ENCODE results near the gene NAGA.
"Not testable (repeated sequence)": the region's sequence is repeated elsewhere in the genome, so short reads cannot be mapped to it uniquely, and the experiment has no call there.

The NAGA gene
- 28.1 to 41.3 reads per million in 2 experiments for total RNA-seq

DNA sequence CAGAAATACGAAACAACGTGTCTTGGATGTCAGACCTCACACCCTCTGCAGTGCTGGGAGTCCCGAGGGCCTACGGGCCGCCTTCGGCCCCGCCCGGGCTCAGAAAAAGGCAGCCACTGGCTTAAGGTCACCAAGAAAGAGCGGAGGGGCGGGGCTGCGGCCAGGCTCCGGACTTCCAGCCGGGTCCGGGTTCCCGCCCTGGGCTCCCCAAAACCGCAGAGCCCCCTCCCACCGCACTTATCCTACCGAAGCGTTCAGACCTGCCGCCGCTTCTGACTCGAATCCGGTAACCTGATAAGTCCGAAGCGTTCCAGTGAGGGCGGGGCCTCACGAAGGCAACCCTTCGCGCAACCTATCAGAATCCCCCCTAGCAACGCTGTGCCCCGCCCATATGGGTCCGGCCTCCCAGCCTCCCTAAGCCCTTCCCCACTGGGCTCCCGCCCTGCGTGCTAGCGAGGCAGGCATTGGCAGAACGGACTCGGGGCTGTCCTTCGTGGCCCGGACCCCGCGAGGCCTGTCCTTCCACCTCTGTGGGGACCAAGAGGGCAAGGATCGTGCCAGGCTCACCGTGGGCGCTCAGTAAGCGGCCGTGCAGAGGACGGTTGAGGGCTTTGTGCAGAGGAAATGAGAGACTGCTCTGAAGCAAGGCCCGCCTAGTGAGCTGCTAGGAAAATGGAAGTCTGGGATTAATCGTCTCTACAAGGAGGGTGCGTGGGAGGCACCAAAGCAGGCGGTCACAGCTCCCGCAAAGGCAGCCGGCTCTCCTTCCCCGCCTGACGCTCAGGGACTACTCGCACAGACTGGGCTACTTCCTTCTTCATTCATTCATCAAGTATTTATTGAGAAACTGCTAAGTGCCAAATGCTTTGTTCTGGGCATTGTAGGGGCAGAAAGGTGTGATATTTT, at the start of gene NAGA:
Gene NAGA (minus strand): TSS at position 296 of the 906 bp plus-strand sequence. CDS start 515 bp downstream, outside the sequence.
- peak; percentile 88 for DNase-seq (ENCODE audit: low read depth)

DNA sequence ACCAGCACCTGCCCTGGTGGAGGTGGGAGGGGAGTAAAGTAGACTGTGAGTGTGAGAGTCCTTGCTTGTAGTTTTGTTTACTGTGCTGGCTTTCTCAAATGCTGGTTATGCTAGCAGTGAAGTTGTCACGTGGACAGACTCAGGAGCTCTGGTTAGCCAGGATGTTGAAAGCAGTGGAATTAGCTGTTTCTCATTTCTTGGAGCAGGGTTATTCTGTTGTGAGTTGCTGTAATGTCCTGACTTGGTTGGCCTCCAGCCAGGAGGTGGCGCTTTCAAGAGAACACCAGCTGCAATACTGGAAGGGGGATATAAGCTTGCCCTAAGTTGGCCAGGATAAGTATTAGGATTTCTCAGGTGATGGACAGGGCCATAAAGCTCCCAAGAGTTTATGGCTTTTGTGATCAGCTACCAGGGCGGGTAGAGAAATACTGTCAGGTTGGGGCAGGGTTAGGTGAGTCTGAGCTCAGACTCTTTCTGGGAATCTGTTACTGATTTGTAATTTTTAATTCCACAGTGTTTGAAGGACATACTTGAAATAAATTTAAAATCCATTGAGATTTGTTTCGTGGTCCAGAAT, 46.3 kb upstream of the NAGA start:
- DNase-seq (ENCODE audit: low read depth): no peak

DNA sequence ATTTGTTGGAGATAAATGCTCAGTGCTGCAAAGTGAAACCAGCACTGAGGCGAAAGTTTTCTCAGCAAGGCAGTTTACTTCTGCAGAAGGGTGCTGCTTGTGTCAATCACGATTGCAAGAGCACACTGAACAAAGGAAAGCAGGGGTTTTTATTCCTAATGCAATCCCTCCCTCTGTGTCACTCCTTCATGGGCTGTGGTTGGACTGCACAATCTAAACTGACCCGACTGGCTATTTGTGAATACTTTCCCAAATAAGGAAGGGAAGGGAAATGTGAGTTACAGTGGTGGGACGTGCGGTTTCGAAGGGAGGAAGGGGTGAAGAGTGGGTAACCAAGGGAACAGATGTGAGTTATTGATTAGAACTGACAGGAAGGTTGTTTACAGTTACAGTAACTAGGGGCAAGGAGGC, 44.8 kb upstream of the NAGA start:
- DNase-seq (ENCODE audit: low read depth): not testable (repeated sequence)

DNA sequence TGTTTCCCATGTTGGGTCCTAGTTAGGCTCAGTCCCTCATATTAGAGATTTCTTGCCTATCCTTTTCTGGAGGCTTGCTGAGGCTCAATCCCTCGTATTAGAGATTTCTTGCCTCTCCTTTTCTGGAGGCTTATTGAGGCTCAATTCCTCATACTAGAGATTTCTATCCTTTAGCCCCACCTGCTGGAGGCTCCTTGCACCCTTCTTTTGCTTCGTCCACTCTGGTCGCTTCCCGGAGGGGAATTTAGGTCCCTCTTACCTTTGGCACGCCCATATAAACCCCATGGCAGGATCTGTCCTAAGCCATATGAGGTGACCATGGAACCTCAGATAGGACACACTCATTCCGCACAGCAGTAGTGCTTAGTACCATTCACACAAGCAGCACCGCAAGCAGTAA, 44.1 kb upstream of the NAGA start:
- DNase-seq (ENCODE audit: low read depth): no peak

DNA sequence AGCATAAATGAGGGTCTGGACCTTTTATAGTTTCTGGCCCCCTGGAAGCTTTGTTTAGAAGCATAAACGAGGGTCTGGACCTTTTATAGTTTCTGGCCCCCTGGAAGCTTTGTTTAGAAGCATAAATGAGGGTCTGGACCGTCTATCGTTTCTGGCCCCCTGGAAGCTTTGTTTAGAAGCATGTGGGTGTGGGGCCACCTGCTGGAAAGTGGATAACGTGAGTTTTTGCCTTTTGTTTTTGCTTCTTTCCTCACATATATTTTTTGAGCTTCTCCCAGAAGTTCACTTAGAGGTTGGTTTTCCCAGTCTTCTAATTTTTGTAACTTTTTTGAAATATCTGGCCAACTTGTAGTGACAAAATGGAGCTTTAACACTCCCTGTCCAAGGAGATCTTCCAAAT, 42.2 kb upstream of the NAGA start:
- not testable (repeated sequence) for DNase-seq (ENCODE audit: low read depth)

DNA sequence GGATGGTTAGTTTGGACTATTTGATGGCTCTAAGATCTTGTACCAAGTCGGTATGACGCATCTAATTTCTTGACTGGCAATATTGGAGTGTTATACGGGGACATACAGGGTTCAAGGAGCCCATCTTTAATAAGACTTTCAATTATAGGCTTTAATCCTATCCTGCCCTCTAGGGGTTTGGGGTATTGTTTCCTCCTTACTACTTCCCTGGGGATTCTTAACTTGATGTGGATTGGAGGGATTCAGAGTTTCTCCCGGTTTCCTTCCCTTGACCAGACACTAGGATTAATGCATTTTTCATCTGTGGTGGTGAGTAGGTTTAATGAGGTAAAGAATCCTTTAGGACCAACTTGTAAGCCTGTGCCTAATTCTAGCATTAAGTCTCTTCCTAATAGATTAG, 41.2 kb upstream of the NAGA start:
- no peak for DNase-seq (ENCODE audit: low read depth)

DNA sequence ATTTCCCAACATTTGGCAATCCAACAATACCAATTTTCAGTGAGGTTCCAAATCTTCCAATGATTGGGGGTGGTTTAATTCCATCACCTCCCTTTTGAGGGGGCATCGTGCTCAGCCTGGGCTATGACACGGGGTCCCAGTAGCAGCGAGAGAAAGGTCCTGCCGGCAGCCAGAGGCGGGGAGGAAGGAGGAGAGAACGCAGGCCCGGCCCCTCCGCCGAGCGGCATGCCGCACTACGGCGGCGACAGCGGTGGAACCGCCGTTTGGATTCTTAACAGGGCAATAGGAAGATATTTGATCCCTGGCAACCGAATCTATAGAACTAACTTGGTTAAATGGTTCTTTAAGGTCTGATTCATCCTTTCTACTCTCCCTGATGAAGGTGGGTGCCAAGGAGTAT, 38.2 kb upstream of the NAGA start:
- DNase-seq (ENCODE audit: low read depth): no peak

DNA sequence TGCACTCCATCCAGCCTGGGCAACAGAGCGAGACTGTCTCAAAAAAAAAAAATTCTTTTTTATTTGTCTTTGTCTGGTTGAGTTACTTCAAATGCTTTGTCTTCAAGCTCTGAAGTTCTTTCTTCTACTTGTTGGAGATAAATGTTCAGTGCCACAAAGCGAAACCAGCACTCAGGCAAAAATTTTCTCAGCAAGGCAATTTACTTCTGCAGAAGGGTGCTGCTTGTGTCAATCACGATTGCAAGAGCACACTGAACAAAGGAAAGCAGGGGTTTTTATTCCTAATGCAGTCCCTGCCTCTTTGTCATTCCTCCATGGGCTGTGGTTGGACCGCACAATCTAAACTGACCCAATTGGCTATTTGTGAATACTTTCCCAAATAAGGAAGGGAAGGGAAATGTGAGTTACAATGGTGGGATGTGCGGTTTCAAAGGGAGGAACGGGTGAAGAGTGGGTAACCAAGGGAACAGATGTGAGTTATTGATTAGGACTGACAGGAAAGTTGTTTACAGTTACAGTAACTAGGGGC, 33.8 kb upstream of the NAGA start:
- DNase-seq (ENCODE audit: low read depth): not testable (repeated sequence)

DNA sequence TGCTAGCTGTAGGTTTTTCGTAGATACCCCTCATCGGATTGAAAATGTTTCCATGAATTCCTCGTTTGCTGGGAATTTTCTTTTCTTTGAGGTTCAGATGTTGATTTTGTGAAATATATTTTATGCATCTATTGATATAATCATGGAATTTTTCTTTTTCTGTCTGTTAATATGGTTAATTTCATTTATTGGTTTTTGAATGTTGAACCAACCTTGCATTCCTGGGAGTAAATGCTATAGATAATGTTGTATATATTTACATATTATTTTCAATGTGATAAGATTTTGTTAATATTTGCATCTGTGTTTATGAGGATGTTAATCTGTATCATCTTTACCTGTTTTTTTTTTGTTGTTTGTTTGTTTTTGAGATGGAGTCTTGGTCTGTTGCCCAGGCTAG, 30.6 kb upstream of the NAGA start:
- DNase-seq (ENCODE audit: low read depth): no peak

DNA sequence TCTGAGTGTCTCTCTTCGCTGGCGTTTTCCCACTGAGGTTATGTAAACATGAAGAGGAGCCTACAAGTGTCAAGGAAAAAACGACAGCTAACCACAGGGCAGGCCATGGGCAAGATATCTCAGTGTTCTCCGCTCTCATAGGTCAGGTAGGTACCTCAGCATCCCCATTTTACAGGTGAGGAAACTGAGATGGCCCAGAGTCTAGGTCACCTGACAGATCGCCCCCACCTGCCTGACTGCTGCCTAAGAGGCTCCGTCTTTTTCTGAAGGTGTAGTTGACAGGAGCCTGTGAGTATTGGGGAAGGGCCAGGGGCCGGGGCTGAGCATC, 20.8 kb upstream of the NAGA start:
- no peak for DNase-seq (ENCODE audit: low read depth)

DNA sequence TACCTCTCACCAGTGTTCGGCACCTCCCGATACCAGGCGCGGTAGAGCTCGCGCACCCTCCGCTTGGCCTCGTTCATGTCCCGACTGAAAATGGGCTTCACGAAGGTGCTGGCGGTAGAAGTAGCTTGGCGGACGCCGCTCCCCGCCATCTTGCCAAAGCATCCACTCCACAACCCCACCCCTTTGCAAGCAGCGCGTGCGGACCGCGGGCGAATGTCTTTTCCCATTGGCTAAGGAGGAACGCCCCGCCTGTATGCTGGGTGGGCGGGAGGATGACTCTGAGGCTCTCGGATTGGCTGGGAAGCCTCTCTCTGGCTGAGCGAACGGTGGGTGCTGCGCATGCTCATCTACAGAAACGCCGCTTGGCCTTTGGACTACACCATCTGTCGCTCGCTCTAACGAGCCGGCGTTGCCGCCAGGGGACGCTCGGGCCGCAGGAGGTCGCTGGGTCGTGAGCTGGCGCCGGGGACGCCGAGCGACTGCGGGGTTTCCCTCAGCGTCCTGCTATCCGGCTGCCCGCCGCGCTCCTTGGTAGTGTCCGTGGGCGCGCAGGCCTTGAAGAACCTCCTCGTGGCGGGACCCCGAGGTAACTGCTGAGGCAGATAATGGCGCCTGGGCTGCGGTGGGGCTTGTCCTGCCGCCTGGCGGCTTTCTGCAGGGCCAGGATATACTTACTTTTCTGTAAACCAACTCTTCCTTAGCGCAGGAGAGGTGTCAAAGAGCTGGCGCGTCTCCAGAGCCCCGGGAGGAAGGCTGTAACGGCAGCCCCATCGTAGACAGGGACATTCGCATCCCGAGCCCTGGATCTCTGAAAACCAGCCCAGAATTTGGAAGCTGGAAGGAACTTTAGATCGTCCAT, 20.2 kb upstream of the NAGA start, which contains the start of gene NDUFA6:
Gene NDUFA6 (minus strand): TSS at position 177 of the 859 bp plus-strand sequence. CDS start 28 bp downstream, at position 149.
- peak; percentile 98 for DNase-seq (ENCODE audit: low read depth)

DNA sequence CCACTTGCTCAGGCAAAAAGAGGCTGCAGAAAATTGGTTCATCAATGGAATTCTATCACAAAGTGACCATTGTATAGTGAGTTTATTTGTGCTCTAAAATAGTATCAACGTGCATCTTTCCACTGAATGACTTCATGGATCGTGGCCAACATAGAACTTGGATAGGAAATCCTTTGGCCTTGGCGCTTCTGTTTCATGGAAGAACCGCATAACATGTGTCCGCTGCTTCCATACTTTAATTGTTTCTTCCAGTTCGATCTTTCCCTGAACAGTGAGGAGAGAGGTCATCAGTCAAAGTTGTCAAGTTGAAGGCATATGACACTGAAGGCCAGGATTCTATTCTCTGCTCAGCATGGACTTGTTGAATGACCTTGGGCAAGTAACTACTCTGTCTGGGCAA, 15.4 kb upstream of the NAGA start:
- DNase-seq (ENCODE audit: low read depth): no peak

DNA sequence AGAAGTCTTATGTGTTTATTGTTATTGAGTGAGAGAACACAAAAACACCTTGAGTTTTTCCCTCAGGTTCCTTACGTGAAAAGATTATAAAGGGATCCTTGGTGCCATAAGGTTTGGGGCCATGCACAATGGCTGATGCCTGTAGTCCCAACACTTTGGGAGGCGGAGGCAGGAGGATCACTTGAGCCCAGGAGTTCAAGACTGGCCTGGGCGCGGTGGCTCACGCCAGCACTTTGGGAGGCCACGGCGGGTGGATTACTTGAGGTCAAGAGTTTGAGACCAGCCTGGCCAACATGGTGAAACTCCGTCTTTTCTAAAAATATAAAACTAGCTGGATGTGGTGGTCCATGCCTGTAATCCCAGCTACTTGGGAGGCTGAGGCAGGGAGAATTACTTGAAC, 14.3 kb upstream of the NAGA start:
- no peak for DNase-seq (ENCODE audit: low read depth)

DNA sequence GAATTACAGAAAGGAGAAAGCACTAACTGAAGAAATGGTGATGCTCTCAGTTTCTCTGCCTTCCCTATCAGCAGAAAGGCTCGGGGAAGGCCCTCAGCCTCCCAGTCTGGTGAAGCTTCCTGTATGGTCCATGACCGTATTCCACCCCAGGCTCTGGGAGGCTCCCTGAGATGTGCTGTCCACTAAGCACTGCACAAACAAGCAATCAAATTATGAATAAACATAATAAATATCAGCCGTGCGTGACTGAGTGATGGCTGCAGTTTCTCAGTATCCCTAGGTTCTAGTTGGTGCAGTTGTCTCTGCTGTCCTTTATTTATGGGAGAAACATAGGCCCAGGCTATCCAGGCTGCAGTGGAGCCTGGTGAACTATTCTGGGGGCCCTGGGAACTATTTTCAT, 12.5 kb upstream of the NAGA start:
- no peak for DNase-seq (ENCODE audit: low read depth)

DNA sequence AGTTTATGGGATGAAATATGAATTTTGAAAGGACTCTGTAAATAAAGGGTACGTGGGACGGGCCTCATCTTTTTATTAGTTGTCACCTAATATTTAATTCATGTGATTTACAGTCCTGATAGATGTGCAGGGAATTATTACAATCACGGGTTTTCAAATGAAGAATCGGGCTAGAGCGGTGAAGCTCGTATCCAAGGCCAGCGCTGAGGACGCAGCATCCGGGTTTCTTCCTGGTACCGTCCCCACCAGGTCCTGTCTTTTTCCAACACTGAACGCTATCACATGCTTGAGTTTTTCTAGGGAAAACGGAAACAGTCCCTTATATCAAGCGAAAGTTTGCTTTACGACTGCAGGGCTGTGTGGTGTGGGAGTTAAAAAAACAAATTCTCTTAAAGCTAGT, 9.7 kb upstream of the NAGA start:
- DNase-seq (ENCODE audit: low read depth): no peak

DNA sequence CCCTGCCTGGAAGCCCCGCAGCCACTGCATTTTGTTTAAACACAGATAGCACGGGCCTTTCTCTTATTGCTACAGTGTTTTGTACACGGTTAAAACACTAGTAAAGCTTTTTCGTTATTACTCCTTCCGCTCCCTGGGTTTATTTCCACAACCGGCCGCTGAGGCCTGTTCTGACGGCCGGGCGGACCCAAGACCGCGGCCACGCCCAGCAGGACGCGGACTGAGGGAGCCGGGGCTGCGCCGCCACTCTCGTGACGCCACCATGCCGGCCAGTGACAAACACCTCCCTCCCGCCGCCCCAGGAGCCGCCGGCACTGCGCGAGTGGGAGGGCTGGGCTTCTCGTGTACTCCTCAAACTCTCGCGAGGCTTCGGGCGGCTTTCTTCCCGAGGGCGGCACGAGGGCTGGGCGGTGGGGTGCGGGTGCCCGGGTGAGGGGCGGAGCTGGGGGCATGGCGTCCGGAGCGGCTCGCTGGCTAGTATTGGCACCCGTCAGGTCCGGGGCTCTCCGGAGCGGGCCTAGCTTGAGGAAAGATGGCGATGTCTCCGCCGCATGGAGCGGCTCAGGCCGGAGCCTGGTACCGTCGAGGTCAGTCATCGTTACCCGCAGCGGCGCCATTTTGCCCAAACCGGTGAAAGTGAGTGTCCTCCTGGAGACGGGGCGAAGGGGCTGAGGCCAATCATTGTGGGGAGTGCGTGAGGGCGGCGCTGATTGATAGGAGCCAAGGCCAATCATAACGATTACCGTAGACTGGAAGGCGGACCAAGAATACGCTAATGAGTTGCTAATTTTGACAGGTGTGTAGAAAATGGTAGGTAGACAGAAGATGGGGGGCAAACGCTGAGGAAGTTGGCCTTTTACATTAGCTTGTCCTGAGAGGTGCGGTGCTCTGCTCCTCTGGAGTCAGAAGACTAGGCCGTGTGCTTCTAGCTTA, 9.0 kb upstream of the NAGA start, which contains the start of gene SMDT1:
Gene SMDT1 (plus strand): TSS at position 382 of the 933 bp plus-strand sequence. CDS start 69 bp downstream, at position 451.
- peak; percentile 98 for DNase-seq (ENCODE audit: low read depth)

DNA sequence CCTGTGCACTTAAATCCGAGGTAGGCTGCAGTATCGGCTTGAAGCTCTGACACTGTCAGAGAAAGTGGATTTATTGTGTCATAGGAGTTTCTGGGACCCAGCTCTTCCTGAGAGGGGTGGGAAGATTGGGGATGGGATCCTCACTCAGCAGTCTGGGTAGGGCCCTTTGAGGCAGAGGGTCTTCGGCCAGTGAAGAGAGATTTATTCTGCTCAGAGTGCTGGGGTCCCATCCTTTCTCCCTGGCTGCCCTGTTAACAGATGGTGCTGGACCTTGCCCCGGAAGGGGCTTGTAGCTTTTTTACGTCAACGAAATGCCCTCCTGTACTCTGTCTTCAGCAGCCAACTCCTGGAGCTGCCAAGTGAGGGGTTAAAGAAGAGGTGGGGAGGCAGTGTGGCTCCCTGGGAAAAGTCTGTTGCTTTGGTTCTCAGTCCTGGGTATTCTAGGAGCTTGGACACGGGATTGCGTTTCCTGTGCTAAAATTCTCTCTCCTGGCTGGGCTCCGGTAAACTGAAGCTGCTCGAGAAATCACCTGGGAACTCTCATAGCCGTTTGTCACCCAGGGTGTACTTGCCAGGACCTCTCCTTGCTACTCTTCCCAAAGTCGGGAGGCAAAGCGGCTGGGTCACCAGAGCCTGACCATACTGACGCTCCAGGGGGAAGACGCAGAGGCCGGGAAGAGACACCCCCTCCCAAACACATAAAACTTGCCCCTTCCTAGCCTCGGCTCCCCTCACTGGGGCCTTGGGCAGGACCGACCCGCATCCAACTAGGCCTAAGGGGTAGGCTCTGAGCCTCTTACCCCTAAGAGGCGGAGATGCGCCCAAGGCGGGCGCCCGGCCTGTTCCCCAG, 8.1 kb upstream of the NAGA start:
- no peak for DNase-seq (ENCODE audit: low read depth)

DNA sequence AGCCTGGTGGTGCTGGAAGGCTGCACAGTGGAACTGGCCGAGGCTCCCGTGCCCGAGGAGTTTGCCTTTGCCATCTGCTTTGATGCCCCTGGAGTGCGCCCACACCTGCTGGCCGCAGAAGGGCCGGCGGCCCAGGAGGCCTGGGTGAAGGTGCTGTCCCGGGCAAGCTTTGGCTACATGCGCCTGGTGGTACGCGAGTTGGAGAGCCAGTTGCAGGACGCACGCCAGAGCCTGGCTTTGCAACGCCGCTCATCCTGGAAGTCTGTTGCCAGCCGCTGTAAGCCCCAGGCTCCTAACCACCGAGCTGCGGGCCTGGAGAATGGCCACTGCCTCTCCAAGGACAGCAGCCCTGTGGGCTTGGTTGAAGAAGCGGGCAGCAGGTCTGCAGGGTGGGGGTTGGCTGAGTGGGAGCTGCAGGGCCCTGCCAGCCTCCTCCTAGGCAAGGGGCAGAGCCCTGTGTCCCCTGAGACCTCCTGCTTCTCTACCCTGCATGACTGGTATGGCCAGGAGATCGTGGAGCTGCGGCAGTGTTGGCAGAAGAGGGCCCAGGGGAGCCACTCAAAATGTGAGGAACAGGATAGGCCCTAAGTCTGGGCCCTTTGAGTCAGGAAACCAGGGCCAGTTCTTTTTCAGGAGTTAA, 7.0 kb upstream of the NAGA start:
- no peak for DNase-seq (ENCODE audit: low read depth)

DNA sequence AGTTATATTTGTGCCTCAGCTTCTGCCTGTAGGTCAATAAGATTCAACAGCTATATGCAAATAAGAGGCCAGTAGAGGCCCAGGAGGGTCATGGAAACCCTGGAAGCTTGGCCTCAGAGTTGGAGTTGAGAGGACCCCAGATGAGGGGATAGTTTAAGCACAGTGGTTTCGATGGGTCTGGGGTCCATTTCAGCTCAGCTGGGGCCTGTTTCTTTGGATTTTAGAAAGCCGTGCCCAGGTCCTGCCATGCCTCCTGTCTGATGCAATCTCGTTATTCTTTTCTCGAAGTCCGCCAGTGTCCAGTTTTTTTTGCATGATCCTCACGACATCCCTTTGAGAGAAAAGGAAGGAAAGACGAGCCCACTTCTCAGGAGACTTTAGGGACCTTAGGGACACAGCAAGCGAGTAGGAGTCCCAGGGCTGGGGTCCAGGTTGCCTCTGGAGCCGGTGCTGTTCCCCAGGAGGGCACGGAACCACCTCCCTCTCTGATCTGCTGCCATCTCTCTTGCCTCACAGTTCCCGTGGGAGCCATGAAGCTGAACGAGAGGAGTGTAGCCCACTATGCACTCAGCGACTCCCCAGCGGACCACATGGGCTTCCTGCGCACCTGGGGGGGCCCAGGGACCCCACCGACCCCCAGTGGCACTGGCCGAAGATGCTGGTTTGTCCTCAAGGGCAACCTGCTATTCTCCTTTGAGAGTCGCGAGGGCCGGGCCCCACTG, 6.3 kb upstream of the NAGA start:
- no peak for DNase-seq (ENCODE audit: low read depth)
